Prostate gland (tissue), 2 donors: ENCODE data around the gene FMOD. TPM values are rescaled to one million over a fixed set of nuclear protein-coding genes. Genes with fewer than 3 reads are reported as not detected.

ENCODE experiments used
- DNase-seq: peaks from one replicate; pipeline ENCODE4 v3.0.0-alpha.2; 2019; ENCODE audit warnings: low spot score
- H3K27ac ChIP-seq, 2 donors: fragments of 200-600 bp; sonication (generic); 2 replicates each; pipeline ENCODE4 v1.5.1; 2017 to 2019
- H3K27me3 ChIP-seq: fragments of 200-600 bp; sonication (generic); replicated peaks from 2 replicates; pipeline ENCODE4 v1.5.1; 2019; ENCODE audit not compliant: insufficient read depth
- H3K36me3 ChIP-seq, 2 donors: fragments of 200-600 bp; sonication (generic); 1 replicate in 1 of 2; 2 replicates in 1 of 2; pipeline versions ENCODE4 v1.5.1 to v1.8.1; 2017 to 2019
- H3K4me1 ChIP-seq: fragments of 200-600 bp; sonication (generic); replicated peaks from 2 replicates; pipeline ENCODE4 v1.5.1; 2019
- H3K4me3 ChIP-seq, 2 donors: fragments of 200-600 bp; sonication (generic); 2 replicates each; pipeline ENCODE4 v1.5.1; 2017 to 2019
- H3K9me3 ChIP-seq: fragments of 200-600 bp; sonication (generic); 2 replicates; pipeline ENCODE4 v1.5.1; 2017
- CTCF ChIP-seq, 4 experiments: fragments of 200-600 bp in 2 of 4; fragments of 450-650 bp in 2 of 4; sonication (generic) in 2 of 4; IDR thresholded peaks; 1 replicate in 3 of 4; 2 replicates in 1 of 4; pipeline ENCODE4 v1.5.1; 2016 to 2019; ENCODE audit warnings: antibody characterized with exemption in 4 of 4, mild to moderate bottlenecking in 2 of 4, moderate library complexity in 2 of 4
- POLR2A ChIP-seq: fragments of 450-650 bp; IDR thresholded peaks from one replicate; pipeline ENCODE4 v1.6.1; 2016; ENCODE audit warnings: antibody characterized with exemption, mild to moderate bottlenecking
- POLR2AphosphoS5 ChIP-seq: sonication (generic); formaldehyde crosslinking; IDR thresholded peaks from one replicate; pipeline ENCODE4 v1.6.1; 2017; ENCODE audit warnings: antibody characterized with exemption
- WGBS: methylation state at CpG from one replicate; pipeline ENCODE4 v1.1.5; 2018; 5-methylcytosine and 5-hydroxymethylcytosine counted together
- intact Hi-C: fragments of 100-400 bp; cut with DNase I; formaldehyde crosslinking; loops from one replicate; pipeline ENCODE4 v1.14.2; 2022
- total RNA-seq, 2 donors: library from RNA; depleted of rRNA; stranded (reverse); fragments of >200 nt; gene quantifications; one replicate each; pipeline ENCODE4 v1.1.0, GENCODE V29; 2016

FMOD gene
- total RNA-seq, 2 donors from 2014 or later, result 40.8 to 95.9 TPM

GRCh38 chr1:203338335-203339036, 12.4 kb downstream of the FMOD start:
- no peak for TF ChIP-seq POLR2A
- TF ChIP-seq POLR2AphosphoS5, result peak; percentile 68
- peak; percentile 76 to 95 (median 90) for TF ChIP-seq CTCF (IDR thresholded peaks at IDR 0.05)
- peaks cover 8% of the 10 kb centered on the region for H3K4me1 ChIP-seq
- no peaks in the 10 kb centered on the region for H3K9me3 ChIP-seq
- H3K27ac ChIP-seq, result no peak overlapping the region
- no peak overlapping the region for H3K4me3 ChIP-seq
- H3K36me3 ChIP-seq, result no peaks in the 10 kb centered on the region
- 42% methylated on average over 18 of the region's 18 CpGs for WGBS
- intact Hi-C loops, result loop anchor here (2.0 kb wide), 1 partner anchor 66 kb away; no protein-coding TSS in a partner anchor
- peak; percentile 62 for DNase-seq
- H3K27me3 ChIP-seq, result no peaks in the 10 kb centered on the region

- no peak overlapping the region for H3K4me3 ChIP-seq
- no peaks in the 10 kb centered on the region for H3K36me3 ChIP-seq
- TF ChIP-seq POLR2AphosphoS5 (no peak), CTCF (IDR thresholded peaks at IDR 0.05) (no peak), POLR2A (no peak)
- H3K27ac ChIP-seq, result peak overlapping the region; percentile 50 to 52
- WGBS, result 30% methylated on average over 1 of the region's 1 CpG
- intact Hi-C loops, result no loop called here
- DNase-seq, result no peak
- no peaks in the 10 kb centered on the region for H3K27me3 ChIP-seq
- peaks cover 8% of the 10 kb centered on the region for H3K4me1 ChIP-seq
- no peaks in the 10 kb centered on the region for H3K9me3 ChIP-seq
Observed at GRCh38 chr1:203336097-203336496, 14.8 kb downstream of the FMOD start.

- peak overlapping the region; percentile 50 to 52 for H3K27ac ChIP-seq
- H3K9me3 ChIP-seq, result no peaks in the 10 kb centered on the region
- peaks cover 8% of the 10 kb centered on the region for H3K4me1 ChIP-seq
- intact Hi-C loops, result no loop called here
- H3K36me3 ChIP-seq, result no peaks in the 10 kb centered on the region
- peak; percentile 64 for DNase-seq
- TF ChIP-seq POLR2AphosphoS5, result peak; percentile 79
- no peak for TF ChIP-seq POLR2A
- TF ChIP-seq CTCF (IDR thresholded peaks at IDR 0.05), result peak in 1 of 4 experiments; percentile 2
- no peak overlapping the region for H3K4me3 ChIP-seq
- H3K27me3 ChIP-seq, result no peaks in the 10 kb centered on the region
- 61% methylated on average over 4 of the region's 4 CpGs for WGBS
Observed at GRCh38 chr1:203335503-203335902, 15.4 kb downstream of the FMOD start.

- Histone ChIP-seq H3K27me3 (no peaks in the 10 kb centered on the region), H3K27ac (no peak overlapping the region), H3K4me1 (peaks cover 12% of the 10 kb centered on the region), H3K36me3 (no peaks in the 10 kb centered on the region), H3K4me3 (no peak overlapping the region), H3K9me3 (no peaks in the 10 kb centered on the region)
- intact Hi-C loops, result no loop called here
- no peak for DNase-seq
- no peak for TF ChIP-seq POLR2A
- TF ChIP-seq POLR2AphosphoS5, result no peak
- TF ChIP-seq CTCF (IDR thresholded peaks at IDR 0.05), result no peak
- 61% methylated on average over 1 of the region's 1 CpG for WGBS
Observed at GRCh38 chr1:203331224-203331623, 19.7 kb downstream of the FMOD start.

- intact Hi-C loops, result loop anchor here (5.0 kb wide), 1 partner anchor 56 kb away; no protein-coding TSS in a partner anchor
- no peaks in the 10 kb centered on the region for H3K9me3 ChIP-seq
Observed at GRCh38 chr1:203328714-203329122, 22.2 kb downstream of the FMOD start.

More at GRCh38 chr1:203328714-203329122, 22.2 kb downstream of the FMOD start:
- Histone ChIP-seq H3K4me3 (no peak overlapping the region), H3K27ac (peak overlapping the region; percentile 96 to 99), H3K4me1 (peaks cover 31% of the 10 kb centered on the region), H3K36me3 (no peaks in the 10 kb centered on the region), H3K27me3 (no peaks in the 10 kb centered on the region)
- DNase-seq, result no peak
- WGBS, result 49% methylated on average over 7 of the region's 7 CpGs
- peak; percentile 11 for TF ChIP-seq POLR2AphosphoS5
- no peak for TF ChIP-seq POLR2A
